ENCODE results near the gene COX8A. TPM values are rescaled to one million over a fixed set of nuclear protein-coding genes. Genes with fewer than 3 reads are reported as not detected.
"Not testable (repeated sequence)": the region's sequence is repeated elsewhere in the genome, so short reads cannot be mapped to it uniquely, and the experiment has no call there.

Gene COX8A
- total RNA-seq, 1 donor from 2014 or later, result 265 TPM

- H3K36me3 Mint-ChIP-seq (ENCODE audit: unreplicated experiment), result no peaks in the 10 kb centered on the region
- H3K4me1 Mint-ChIP-seq (ENCODE audit: unreplicated experiment), result peaks cover 3% of the 10 kb centered on the region
- H3K9me3 Mint-ChIP-seq (ENCODE audit: unreplicated experiment), result no peaks in the 10 kb centered on the region
- no peak for DNase-seq (ENCODE audit: extremely low spot score, unreplicated experiment)
- no peak overlapping the region for H3K4me3 Mint-ChIP-seq (ENCODE audit: unreplicated experiment)
- no peak overlapping the region for H3K27ac Mint-ChIP-seq (ENCODE audit: unreplicated experiment)
- H3K27me3 Mint-ChIP-seq (ENCODE audit: unreplicated experiment), result no peaks in the 10 kb centered on the region
- TF ChIP-seq CTCF (IDR thresholded peaks at IDR 0.05), result no peak
These were observed 8.0 kb upstream of the COX8A start for GRCh38 chr11:63966444-63966843.

DNA sequence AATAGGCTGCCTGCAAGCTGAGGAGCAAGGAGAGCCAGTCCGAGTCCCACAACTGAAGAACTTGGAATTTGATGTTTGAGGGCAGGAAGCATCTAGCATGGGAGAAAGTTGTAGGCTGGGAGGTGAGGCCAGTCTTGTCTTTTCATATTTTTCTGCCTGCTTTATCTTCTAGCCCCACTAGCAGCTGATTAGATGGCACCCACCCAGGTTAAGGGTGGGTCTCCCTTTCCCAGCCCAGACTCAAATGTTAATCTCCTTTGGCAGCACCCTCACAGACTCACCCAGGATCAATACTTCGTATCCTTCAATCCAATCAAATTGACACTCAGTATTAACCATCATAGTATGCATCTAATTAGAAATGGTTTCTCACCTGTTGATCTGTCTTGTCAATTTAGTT, 5.0 kb upstream of the COX8A start:
- no peak overlapping the region for H3K4me3 Mint-ChIP-seq (ENCODE audit: unreplicated experiment)
- no peaks in the 10 kb centered on the region for H3K36me3 Mint-ChIP-seq (ENCODE audit: unreplicated experiment)
- TF ChIP-seq CTCF (IDR thresholded peaks at IDR 0.05), result no peak
- no peaks in the 10 kb centered on the region for H3K27me3 Mint-ChIP-seq (ENCODE audit: unreplicated experiment)
- DNase-seq (ENCODE audit: extremely low spot score, unreplicated experiment), result no peak
- no peaks in the 10 kb centered on the region for H3K9me3 Mint-ChIP-seq (ENCODE audit: unreplicated experiment)
- H3K27ac Mint-ChIP-seq (ENCODE audit: unreplicated experiment), result no peak overlapping the region
- peaks cover 3% of the 10 kb centered on the region for H3K4me1 Mint-ChIP-seq (ENCODE audit: unreplicated experiment)

DNA sequence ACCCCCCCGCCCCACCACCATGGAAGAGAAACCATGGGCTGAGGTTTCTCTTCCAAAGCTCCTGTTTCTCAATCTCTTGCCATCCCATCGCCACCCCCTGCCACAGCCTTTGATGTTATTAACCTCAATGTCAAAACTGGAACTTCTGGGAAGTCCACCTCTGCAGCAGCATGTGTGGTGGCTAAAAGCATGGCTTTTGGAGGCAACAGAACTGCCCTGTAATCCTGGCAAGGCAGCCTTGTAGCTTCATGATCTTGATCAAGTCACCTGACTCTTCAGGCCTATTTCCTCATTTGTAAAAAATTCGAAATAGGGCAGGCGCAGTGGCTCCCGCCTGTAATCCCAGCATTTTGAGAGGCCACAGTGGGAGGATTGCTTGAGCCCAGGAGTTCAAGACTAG, 3.5 kb upstream of the COX8A start:
- no peak for TF ChIP-seq CTCF (IDR thresholded peaks at IDR 0.05)
- Mint-ChIP-seq H3K4me3 (ENCODE audit: unreplicated experiment) (no peak overlapping the region), H3K9me3 (ENCODE audit: unreplicated experiment) (no peaks in the 10 kb centered on the region), H3K36me3 (ENCODE audit: unreplicated experiment) (no peaks in the 10 kb centered on the region), H3K4me1 (ENCODE audit: unreplicated experiment) (peaks cover 14% of the 10 kb centered on the region), H3K27me3 (ENCODE audit: unreplicated experiment) (no peaks in the 10 kb centered on the region), H3K27ac (ENCODE audit: unreplicated experiment) (no peak overlapping the region)
- DNase-seq (ENCODE audit: extremely low spot score, unreplicated experiment), result no peak

GRCh38 chr11:63973912-63974258, 535 bp upstream of the COX8A start:
- peak overlapping the region; percentile 97 for H3K4me3 Mint-ChIP-seq (ENCODE audit: unreplicated experiment)
- not testable (repeated sequence) for DNase-seq (ENCODE audit: extremely low spot score, unreplicated experiment); H3K36me3 Mint-ChIP-seq (ENCODE audit: unreplicated experiment); H3K27me3 Mint-ChIP-seq (ENCODE audit: unreplicated experiment); H3K9me3 Mint-ChIP-seq (ENCODE audit: unreplicated experiment)
- peak overlapping the region; percentile 99 for H3K27ac Mint-ChIP-seq (ENCODE audit: unreplicated experiment)
- peaks cover 36% of the 10 kb centered on the region for H3K4me1 Mint-ChIP-seq (ENCODE audit: unreplicated experiment)

GRCh38 chr11:63978551-63979239, 4.3 kb downstream of the COX8A start:
- no peak for DNase-seq (ENCODE audit: extremely low spot score, unreplicated experiment)
- H3K27ac Mint-ChIP-seq (ENCODE audit: unreplicated experiment), result peak overlapping the region; percentile 86
- no peak for TF ChIP-seq CTCF (IDR thresholded peaks at IDR 0.05)
- peaks cover 4% of the 10 kb centered on the region for H3K36me3 Mint-ChIP-seq (ENCODE audit: unreplicated experiment)
- H3K4me1 Mint-ChIP-seq (ENCODE audit: unreplicated experiment), result peaks cover 51% of the 10 kb centered on the region
- H3K27me3 Mint-ChIP-seq (ENCODE audit: unreplicated experiment), result no peaks in the 10 kb centered on the region
- H3K9me3 Mint-ChIP-seq (ENCODE audit: unreplicated experiment), result no peaks in the 10 kb centered on the region
- peak overlapping the region; percentile 35 for H3K4me3 Mint-ChIP-seq (ENCODE audit: unreplicated experiment)

DNA sequence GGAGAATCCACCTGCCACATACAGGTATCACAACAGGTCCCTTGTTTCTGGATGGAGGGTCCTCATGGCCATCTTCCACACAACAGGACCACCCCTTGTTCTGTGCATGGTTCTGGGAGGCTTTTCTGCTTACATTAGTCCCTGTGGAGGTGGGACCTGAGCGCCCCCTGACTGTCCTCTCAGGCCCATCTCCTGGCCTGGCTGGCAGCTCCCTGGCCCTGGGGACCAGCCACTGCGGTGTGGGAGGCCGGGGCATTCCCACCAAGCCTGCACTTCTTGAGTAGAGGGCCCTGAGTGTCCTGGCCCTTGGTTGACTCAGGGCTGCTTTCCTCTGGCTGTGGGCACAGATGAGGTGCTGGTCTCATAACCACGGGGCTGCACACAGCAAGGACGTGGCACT, 5.0 kb downstream of the COX8A start:
- Mint-ChIP-seq H3K36me3 (ENCODE audit: unreplicated experiment) (peaks cover 4% of the 10 kb centered on the region), H3K27me3 (ENCODE audit: unreplicated experiment) (no peaks in the 10 kb centered on the region), H3K4me3 (ENCODE audit: unreplicated experiment) (no peak overlapping the region), H3K27ac (ENCODE audit: unreplicated experiment) (no peak overlapping the region), H3K4me1 (ENCODE audit: unreplicated experiment) (peaks cover 47% of the 10 kb centered on the region), H3K9me3 (ENCODE audit: unreplicated experiment) (no peaks in the 10 kb centered on the region)
- DNase-seq (ENCODE audit: extremely low spot score, unreplicated experiment), result no peak
- no peak for TF ChIP-seq CTCF (IDR thresholded peaks at IDR 0.05)
